HepG2 (cell line): ENCODE results near the gene PCSK5. TPM values are rescaled to one million over a fixed set of nuclear protein-coding genes. Genes with fewer than 3 reads are reported as not detected.

Source experiments
- ATAC-seq: fragments of 200-7000 bp; cut with Tn5 transposase; 3 replicates; pipeline ENCODE4 v1.9.1; 2020; ENCODE audit warnings: mild to moderate bottlenecking, moderate library complexity
- BruUV-seq: library from RNA; stranded (reverse); fragments of 400-500 nt; replicated peaks from 2 replicates; lab custom pipeline; 2021; lab: Mats Ljungman, UMichigan
- CTCF ChIA-PET: fragments of 300-600 bp; formaldehyde crosslinking; extraction: SDS; loops from one replicate; lab custom pipeline; 2021; ENCODE audit warnings: low total read pairs, inconsistent platforms, low intra/inter-chr PET ratio; lab: Yijun Ruan, JAX
- POLR2A ChIA-PET: fragments of 350-600 bp; sonication (Branson Sonifier 250); formaldehyde crosslinking; loops from one replicate; lab custom pipeline; 2020; ENCODE audit warnings: antibody characterized with exemption, inconsistent platforms; lab: Yijun Ruan, JAX
- DNase-seq: peaks from one replicate; pipeline ENCODE4 v3.0.0-alpha.2; 2015; ENCODE audit warnings: low spot score
- FAIRE-seq: peaks from 3 replicates; lab custom pipeline; 2011; peaks lifted over from hg19 to GRCh38; lab: Jason Lieb, UNC
- H2AFZ ChIP-seq: one replicate; pipeline ENCODE4 v1.6.1; 2011; ENCODE audit warnings: low read length, inconsistent platforms
- H3K27ac ChIP-seq: fragments of 300-600 bp; 3 replicates; pipeline ENCODE4 v1.8.0; 2011; ENCODE audit warnings: mixed run types, mild to moderate bottlenecking, mixed read lengths, low read length, inconsistent platforms; ENCODE audit not compliant: insufficient read depth; ENCODE audit errors: extremely low read length
- H3K27me3 ChIP-seq, 2 experiments: fragments of 200-600 bp in 1 of 2; 2 replicates in 1 of 2; 3 replicates in 1 of 2; pipeline versions ENCODE4 v1.6.0 to v1.8.0; 2011; ENCODE audit warnings: low read length in 2 of 2, mild to moderate bottlenecking in 2 of 2, moderate library complexity in 2 of 2, inconsistent platforms in 1 of 2; ENCODE audit not compliant: insufficient read depth in 2 of 2, control insufficient read depth in 1 of 2
- H3K36me3 ChIP-seq, 2 experiments: fragments of 200-600 bp in 1 of 2; replicated peaks in 1 of 2; 2 replicates in 1 of 2; 3 replicates in 1 of 2; pipeline versions ENCODE4 v1.5.1 to v1.8.0; 2011; ENCODE audit warnings: low read length in 2 of 2, inconsistent platforms in 1 of 2; ENCODE audit not compliant: insufficient read depth in 2 of 2, control insufficient read depth in 1 of 2
- H3K4me1 ChIP-seq: 2 replicates; pipeline ENCODE4 v1.5.1; 2012; ENCODE audit warnings: low read length, inconsistent platforms; ENCODE audit not compliant: insufficient read depth
- H3K4me2 ChIP-seq: 2 replicates; pipeline ENCODE4 v1.6.0; 2011; ENCODE audit warnings: low read depth, low read length, inconsistent platforms
- H3K4me3 ChIP-seq, 3 experiments: fragments of 200-600 bp in 1 of 3; sonication (generic), shearing (Covaris generic) in 1 of 3; replicated peaks in 1 of 3; 2 replicates each; pipeline ENCODE4 v1.5.1; 2011 to 2016; ENCODE audit warnings: low read length in 3 of 3, inconsistent platforms in 2 of 3, low read depth in 2 of 3, mild to moderate bottlenecking in 2 of 3, control low read depth in 1 of 3, mixed read lengths in 1 of 3; ENCODE audit not compliant: insufficient read depth in 1 of 3
- H3K79me2 ChIP-seq: one replicate; pipeline ENCODE4 v1.6.1; 2011; ENCODE audit warnings: low read length, inconsistent platforms; ENCODE audit not compliant: insufficient read depth
- H3K9ac ChIP-seq: 2 replicates; pipeline ENCODE4 v1.6.0; 2011; ENCODE audit warnings: mild to moderate bottlenecking, low read depth, low read length, inconsistent platforms; ENCODE audit not compliant: insufficient read depth
- H3K9me3 ChIP-seq: 2 replicates; pipeline ENCODE4 v1.5.1; 2012; ENCODE audit warnings: mild to moderate bottlenecking, low read length
- H4K20me1 ChIP-seq: 2 replicates; pipeline ENCODE4 v1.6.0; 2011; ENCODE audit warnings: inconsistent platforms, mild to moderate bottlenecking, low read length, moderate library complexity; ENCODE audit not compliant: insufficient read depth
- ARID3A ChIP-seq: IDR thresholded peaks from 2 replicates; pipeline ENCODE4 v1.6.1; 2012; ENCODE audit warnings: low read depth, low read length, improper control_type of control experiment
- ATF4 ChIP-seq, 2 experiments: fragments of 450-650 bp in 1 of 2; sonication (generic) in 1 of 2; formaldehyde crosslinking; IDR thresholded peaks; 2 replicates each; pipeline versions ENCODE4 v1.5.0 to v1.8.0; 2020 to 2022; ENCODE audit warnings: mild to moderate bottlenecking in 1 of 2, missing genetic modification reagents in 1 of 2
- CHD4 ChIP-seq: fragments of 200-600 bp; sonication (generic); IDR thresholded peaks from 2 replicates; pipeline ENCODE4 v1.7.0; 2017; ENCODE audit warnings: mild to moderate bottlenecking, low read length, borderline replicate concordance
- CTCF ChIP-seq: sonication (generic); formaldehyde crosslinking; IDR thresholded peaks from 2 replicates; pipeline ENCODE4 v1.5.0; 2020; ENCODE audit warnings: mild to moderate bottlenecking, missing genetic modification reagents, moderate library complexity
- DMAP1 ChIP-seq: IDR thresholded peaks from 2 replicates; pipeline ENCODE4 v1.6.1; 2016
- HMG20A ChIP-seq: IDR thresholded peaks from 2 replicates; pipeline ENCODE4 v1.6.1; 2016; ENCODE audit warnings: borderline replicate concordance
- KAT8 ChIP-seq: IDR thresholded peaks from 2 replicates; pipeline ENCODE4 v1.6.1; 2016; ENCODE audit warnings: missing genetic modification reagents, missing compliant biosample characterization
- RAD21 ChIP-seq: fragments of 450-650 bp; formaldehyde crosslinking; IDR thresholded peaks from 2 replicates; pipeline ENCODE4 v1.5.0; 2020; ENCODE audit warnings: mild to moderate bottlenecking
- RFXAP ChIP-seq: sonication (generic); formaldehyde crosslinking; IDR thresholded peaks from 2 replicates; pipeline ENCODE4 v1.4.0; 2020; ENCODE audit warnings: missing genetic modification reagents, borderline replicate concordance
- SMC3 ChIP-seq: IDR thresholded peaks from 2 replicates; pipeline ENCODE4 v1.6.1; 2011; ENCODE audit warnings: low read length, improper control_type of control experiment
- SOX13 ChIP-seq, 3 experiments: fragments of 450-650 bp in 1 of 3; sonication (generic) in 1 of 3; formaldehyde crosslinking in 1 of 3; IDR thresholded peaks in 2 of 3; conservative IDR thresholded peaks in 1 of 3; 2 replicates each; pipeline versions ENCODE4 v1.5.0 to v1.6.1; 2016 to 2020; ENCODE audit warnings: antibody characterized with exemption in 1 of 3, mild to moderate bottlenecking in 1 of 3, missing compliant biosample characterization in 1 of 3, missing genetic modification reagents in 1 of 3, moderate library complexity in 1 of 3
- STAG1 ChIP-seq: sonication (generic); formaldehyde crosslinking; IDR thresholded peaks from 2 replicates; pipeline ENCODE4 v1.4.0; 2020; ENCODE audit warnings: missing genetic modification reagents
- ZC3H13 ChIP-seq: sonication (generic); formaldehyde crosslinking; IDR thresholded peaks from 2 replicates; pipeline ENCODE4 v1.8.1; 2023; ENCODE audit warnings: mild to moderate bottlenecking, missing genetic modification reagents, moderate library complexity
- ZMYM3 ChIP-seq: sonication (generic); formaldehyde crosslinking; IDR thresholded peaks from 2 replicates; pipeline ENCODE4 v1.5.1; 2020; ENCODE audit warnings: mild to moderate bottlenecking, missing genetic modification reagents
- ZNF749 ChIP-seq: sonication (generic); formaldehyde crosslinking; IDR thresholded peaks from 2 replicates; pipeline ENCODE4 v1.8.0; 2022; ENCODE audit warnings: mild to moderate bottlenecking, missing genetic modification reagents, moderate library complexity, borderline replicate concordance
- WGBS: methylation state at CpG from one replicate; pipeline ENCODE4 v1.1.6; 2017; ENCODE audit warnings: low lambda C conversion rate; 5-methylcytosine and 5-hydroxymethylcytosine counted together
- in situ Hi-C: cut with HindIII; loops from 2 replicates; pipeline ENCODE4 v1.10.0; 2017; ENCODE audit warnings: low pct_unique_long_range_greater_than_20kb; ENCODE audit not compliant: extremely low pct_ligation_motif_present
- intact Hi-C: fragments of 100-400 bp; cut with micrococcal nuclease; formaldehyde crosslinking; loops from one replicate; pipeline ENCODE4 v1.10.0; 2022; ENCODE audit not compliant: unreplicated experiment
- polyA plus RNA-seq, 8 experiments: library from polyadenylated mRNA; depleted of rRNA in 3 of 8; stranded (reverse) in 7 of 8; unstranded in 1 of 8; fragments of >200 nt; fragmentation: Illumina TruSeq in 4 of 8; extraction: Trizol in 4 of 8; gene quantifications; 2 replicates each; pipeline versions ENCODE4 v1.2.1 to v1.2.3, GENCODE V29; 2011 to 2016; ENCODE audit warnings: low read depth in 4 of 8, missing spikeins in 1 of 8, mixed read lengths in 1 of 8; ENCODE audit not compliant: insufficient read depth in 1 of 8
- total RNA-seq, 5 experiments: library from RNA; depleted of rRNA; stranded (reverse); fragments of >200 nt; fragmentation: Illumina TruSeq; extraction: Trizol; gene quantifications; 2 replicates each; pipeline ENCODE4 v1.2.3, GENCODE V29; 2016; ENCODE audit warnings: low read depth in 1 of 5
- TF ChIP-seq, protein P1 (sequence below): sonication (generic); formaldehyde crosslinking; conservative IDR thresholded peaks from 2 replicates; pipeline ENCODE4 v1.4.0; 2020; ENCODE audit warnings: missing genetic modification reagents

Gene PCSK5
- total and polyA plus RNA-seq, 2 of the 13 experiments (the other 11 are each of a cell fraction or from before 2014, with no cell fraction given) = 0.55 to 0.66 TPM

- FAIRE-seq (peak; percentile 73), DNase-seq (peak; percentile 64), ATAC-seq (peak; percentile 62)
- H3K4me1 ChIP-seq = peaks cover 50% of the 10 kb centered on the region
- H3K9me3 ChIP-seq = no peaks in the 10 kb centered on the region
- H4K20me1 ChIP-seq = no peaks in the 10 kb centered on the region
- H3K9ac ChIP-seq = no peak overlapping the region
- 6% methylated on average over 2 of the region's 2 CpGs for WGBS
- in situ Hi-C loops (no loop called here), intact Hi-C loops (loop anchor here (2.0 to 5.0 kb wide), 4 partner anchors 17 to 254 kb away; no protein-coding TSS in a partner anchor)
- peak overlapping the region; percentile 30 for H3K27ac ChIP-seq
- H3K4me3 ChIP-seq = peak overlapping the region; percentile 26 to 48 (median 40); a peak in 4 of 6 replicates
- H3K4me2 ChIP-seq = peak overlapping the region; percentile 72
- no peaks in the 10 kb centered on the region for H3K27me3 ChIP-seq
- no peaks in the 10 kb centered on the region for H3K36me3 ChIP-seq
- no TSS peak for BruUV-seq
- H2AFZ ChIP-seq = no peak overlapping the region
- peak; percentile 31; the same call in 1 of the 2 replicates for TF ChIP-seq SMC3
- peak; percentile 37 for TF ChIP-seq STAG1 (CRISPR knock-in tag)
- TF ChIP-seq ZNF749 = no peak
- peak; percentile 6; the same call in 1 of the 2 replicates for TF ChIP-seq HMG20A (CRISPR knock-in tag)
- TF ChIP-seq RFXAP (CRISPR knock-in tag) = no peak
- no peak for TF ChIP-seq SOX13 (IDR thresholded peaks at IDR 0.05)
- peak in 1 of 2 experiments; percentile 11; a peak in 1 of 4 replicates for TF ChIP-seq SOX13 (CRISPR knock-in tag; conservative IDR thresholded peaks at IDR 0.05 in 1 of 2, IDR thresholded peaks at IDR 0.05 in 1 of 2)
- 0 out of 2 replicates have a peak, but pooled peaks have one; percentile 31 for TF ChIP-seq DMAP1 (CRISPR knock-in tag)
- TF ChIP-seq ATF4 (CRISPR knock-in tag; IDR thresholded peaks at IDR 0.05) = 0 out of 4 replicates have a peak, but pooled peaks of 1 of the 2 experiments have one; percentile 29
- peak; percentile 38; the same call in 1 of the 2 replicates for TF ChIP-seq ZMYM3 (CRISPR knock-in tag)
- TF ChIP-seq, protein P1, sequence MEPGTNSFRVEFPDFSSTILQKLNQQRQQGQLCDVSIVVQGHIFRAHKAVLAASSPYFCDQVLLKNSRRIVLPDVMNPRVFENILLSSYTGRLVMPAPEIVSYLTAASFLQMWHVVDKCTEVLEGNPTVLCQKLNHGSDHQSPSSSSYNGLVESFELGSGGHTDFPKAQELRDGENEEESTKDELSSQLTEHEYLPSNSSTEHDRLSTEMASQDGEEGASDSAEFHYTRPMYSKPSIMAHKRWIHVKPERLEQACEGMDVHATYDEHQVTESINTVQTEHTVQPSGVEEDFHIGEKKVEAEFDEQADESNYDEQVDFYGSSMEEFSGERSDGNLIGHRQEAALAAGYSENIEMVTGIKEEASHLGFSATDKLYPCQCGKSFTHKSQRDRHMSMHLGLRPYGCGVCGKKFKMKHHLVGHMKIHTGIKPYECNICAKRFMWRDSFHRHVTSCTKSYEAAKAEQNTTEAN (CRISPR knock-in tag) = no peak
- 0 out of 2 replicates have a peak, but pooled peaks have one; percentile 33 for TF ChIP-seq ARID3A
- no peak for TF ChIP-seq ZC3H13 (CRISPR knock-in tag)
- peak; percentile 47 for TF ChIP-seq CTCF (CRISPR knock-in tag)
- peak; percentile 33; the same call in 1 of the 2 replicates for TF ChIP-seq CHD4
- peak; percentile 47; the same call in 1 of the 2 replicates for TF ChIP-seq KAT8 (CRISPR knock-in tag)
- TF ChIP-seq RAD21 (CRISPR knock-in tag) = peak; percentile 24; the same call in 1 of the 2 replicates
- CTCF ChIA-PET = no interaction called here
- POLR2A ChIA-PET = interaction anchor here (1.9 kb wide), 1 partner anchor 10 kb away, joined by 14 read pairs; the partner anchor contains the start of gene RFK
- no peaks in the 10 kb centered on the region for H3K79me2 ChIP-seq
Observed at GRCh38 chr9:76403352-76403751, 512.9 kb downstream of the PCSK5 start.
